Stromal cell of bone marrow (primary cell): Measurements from ENCODE around the gene ACVR1B.

Experiments used
- DNase-seq: peaks from one replicate; pipeline ENCODE4 v3.0.0-alpha.2; 2012; ENCODE audit warnings: low read depth

The ACVR1B gene

GRCh38 chr12:51951199-51951842, at the start of gene ACVR1B:
TSS of gene ACVR1B (plus strand) at chr12:51951699. CDS start at chr12:51951744, 45 bp downstream.
- DNase-seq: peak; percentile 69

DNA sequence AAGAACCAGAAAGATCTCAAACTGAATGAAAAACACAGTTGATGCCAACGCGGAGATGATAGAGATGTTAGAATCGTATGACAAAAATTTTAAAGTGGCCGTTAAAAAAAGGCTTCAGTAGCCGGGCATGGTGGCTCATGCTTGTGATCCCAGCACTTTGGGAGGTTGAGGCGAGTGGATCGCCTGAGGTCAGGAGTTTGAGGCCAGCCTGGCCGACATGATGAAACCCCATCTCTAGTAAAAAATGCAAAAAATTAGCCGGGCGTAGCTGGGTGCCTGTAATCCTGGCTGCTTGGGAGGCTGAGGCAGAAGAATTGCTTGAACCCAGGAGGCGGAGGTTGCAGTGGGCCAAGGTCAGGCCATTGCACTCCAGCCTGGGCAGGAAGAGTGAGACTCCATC, 49.6 kb upstream of the ACVR1B start:
- DNase-seq: no peak

GRCh38 chr12:51904951-51905470, 46.5 kb upstream of the ACVR1B start:
- DNase-seq: no peak

DNA sequence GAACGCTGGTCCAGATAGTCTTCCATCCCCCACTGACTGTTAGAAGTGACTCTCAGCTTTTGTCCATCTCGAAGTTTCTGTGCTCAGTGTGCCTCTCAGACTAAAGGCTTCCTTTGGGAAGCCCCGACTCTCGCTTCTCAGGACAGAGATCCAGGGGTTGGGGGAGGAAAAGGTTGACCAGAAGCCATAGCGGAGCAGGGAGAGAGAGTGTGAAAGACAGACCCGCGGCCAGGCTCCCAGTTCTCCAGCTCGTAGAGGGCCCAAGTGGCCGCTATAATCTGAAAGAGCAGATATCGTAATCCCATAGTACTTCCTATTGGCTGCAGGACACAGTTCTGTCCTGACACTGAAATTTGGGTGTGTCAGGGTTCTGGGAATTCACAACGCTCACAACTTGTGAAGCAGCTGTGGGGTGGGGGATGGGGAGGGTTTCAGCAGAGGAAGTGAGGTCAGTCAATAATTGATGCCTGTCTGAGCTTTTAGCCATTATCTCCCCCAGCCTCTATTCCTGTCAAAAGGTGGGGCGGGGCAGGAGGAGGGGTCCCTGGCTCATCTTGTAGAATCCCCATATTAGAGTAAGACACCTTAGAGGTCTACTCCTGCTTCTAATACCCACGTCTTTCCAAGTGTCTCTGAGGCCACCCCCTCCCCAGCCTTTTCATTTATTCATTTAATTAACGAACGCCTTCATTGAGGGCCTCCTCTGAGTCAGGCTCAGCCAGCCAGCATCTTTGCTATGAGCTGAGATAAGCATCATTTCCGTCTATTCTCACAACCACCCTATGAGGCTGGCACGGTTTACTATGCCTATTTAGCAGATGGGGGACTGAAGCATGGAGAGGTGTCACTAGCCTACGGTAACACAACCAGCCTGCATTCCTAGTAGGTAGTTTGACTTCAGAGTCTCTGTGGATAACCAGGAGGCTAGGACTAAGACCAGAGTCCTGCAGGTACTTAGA, 45.7 kb upstream of the ACVR1B start:
- DNase-seq: no peak

GRCh38 chr12:51906430-51907082, 44.9 kb upstream of the ACVR1B start:
- DNase-seq: no peak

- no peak for DNase-seq
Measured at GRCh38 chr12:51907083-51907855, 44.2 kb upstream of the ACVR1B start, which contains the start of gene ACVRL1. TSS of gene ACVRL1 (plus strand) at chr12:51907504. CDS start at chr12:51912475, 4,971 bp downstream.

- DNase-seq: no peak
Measured at GRCh38 chr12:51907856-51908425, 43.6 kb upstream of the ACVR1B start.

- no peak for DNase-seq
Measured at GRCh38 chr12:51908876-51909592, 42.5 kb upstream of the ACVR1B start.

- peak; percentile 28 for DNase-seq
Measured at GRCh38 chr12:51910168-51910567, 41.3 kb upstream of the ACVR1B start.

GRCh38 chr12:51910691-51911090, 40.8 kb upstream of the ACVR1B start:
- no peak for DNase-seq

GRCh38 chr12:51911307-51911706, 40.2 kb upstream of the ACVR1B start:
- no peak for DNase-seq

GRCh38 chr12:51911788-51912711, 39.4 kb upstream of the ACVR1B start:
- DNase-seq: no peak

- DNase-seq: no peak
Measured at GRCh38 chr12:51913071-51914033, 38.1 kb upstream of the ACVR1B start.

DNA sequence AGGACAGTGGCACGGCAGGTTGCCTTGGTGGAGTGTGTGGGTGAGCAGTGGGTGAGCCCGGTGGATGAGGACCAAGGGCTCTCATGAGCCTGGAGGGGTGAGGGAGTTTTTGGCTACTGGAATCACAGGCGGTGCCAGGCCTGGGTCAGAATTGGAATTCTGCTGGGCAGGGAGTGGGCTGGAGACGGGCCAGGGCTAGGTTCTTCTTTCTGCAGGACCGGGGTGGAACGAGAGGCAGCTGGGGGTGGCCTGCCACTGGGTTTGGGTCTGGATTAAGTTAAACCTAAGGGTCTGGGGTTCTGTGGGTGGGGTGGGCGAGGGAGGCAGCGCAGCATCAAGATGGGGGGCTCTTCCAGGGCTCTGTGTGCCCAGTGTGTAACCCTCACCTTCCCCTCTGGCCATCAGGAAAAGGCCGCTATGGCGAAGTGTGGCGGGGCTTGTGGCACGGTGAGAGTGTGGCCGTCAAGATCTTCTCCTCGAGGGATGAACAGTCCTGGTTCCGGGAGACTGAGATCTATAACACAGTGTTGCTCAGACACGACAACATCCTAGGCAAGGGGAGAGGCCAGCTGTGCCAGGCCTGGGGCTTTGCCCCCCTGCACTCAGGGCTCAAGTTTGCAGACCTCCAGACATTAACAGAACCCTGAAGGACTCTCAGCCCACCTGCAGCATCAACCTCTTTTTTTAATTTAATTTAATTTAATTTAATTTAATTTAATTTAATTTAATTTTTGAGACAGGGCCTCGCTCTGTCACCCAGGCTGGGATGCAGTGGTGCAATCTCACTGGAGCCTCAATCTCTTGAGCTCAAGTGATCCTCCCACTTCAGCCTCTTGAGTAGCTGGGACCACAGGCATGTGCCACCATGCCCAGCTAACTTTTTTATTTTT, 37.2 kb upstream of the ACVR1B start:
- DNase-seq: no peak

DNA sequence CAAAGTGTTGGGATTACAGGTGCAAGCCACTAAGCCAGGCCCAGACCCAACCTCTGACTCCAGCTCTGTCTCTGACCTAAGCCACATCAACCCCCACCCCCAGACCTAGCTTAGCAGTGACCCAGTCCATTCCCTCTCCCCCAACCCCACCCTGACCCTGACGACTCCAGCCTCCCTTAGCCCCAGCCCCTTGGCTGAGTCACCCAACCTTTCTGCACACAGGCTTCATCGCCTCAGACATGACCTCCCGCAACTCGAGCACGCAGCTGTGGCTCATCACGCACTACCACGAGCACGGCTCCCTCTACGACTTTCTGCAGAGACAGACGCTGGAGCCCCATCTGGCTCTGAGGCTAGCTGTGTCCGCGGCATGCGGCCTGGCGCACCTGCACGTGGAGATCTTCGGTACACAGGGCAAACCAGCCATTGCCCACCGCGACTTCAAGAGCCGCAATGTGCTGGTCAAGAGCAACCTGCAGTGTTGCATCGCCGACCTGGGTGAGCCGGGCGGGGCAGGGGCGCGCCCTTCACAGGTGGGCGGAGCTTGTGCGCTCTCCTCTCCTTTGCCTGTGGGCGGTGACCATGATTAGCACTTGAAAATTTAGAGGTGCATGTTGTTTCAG, 36.4 kb upstream of the ACVR1B start:
- DNase-seq: no peak

DNA sequence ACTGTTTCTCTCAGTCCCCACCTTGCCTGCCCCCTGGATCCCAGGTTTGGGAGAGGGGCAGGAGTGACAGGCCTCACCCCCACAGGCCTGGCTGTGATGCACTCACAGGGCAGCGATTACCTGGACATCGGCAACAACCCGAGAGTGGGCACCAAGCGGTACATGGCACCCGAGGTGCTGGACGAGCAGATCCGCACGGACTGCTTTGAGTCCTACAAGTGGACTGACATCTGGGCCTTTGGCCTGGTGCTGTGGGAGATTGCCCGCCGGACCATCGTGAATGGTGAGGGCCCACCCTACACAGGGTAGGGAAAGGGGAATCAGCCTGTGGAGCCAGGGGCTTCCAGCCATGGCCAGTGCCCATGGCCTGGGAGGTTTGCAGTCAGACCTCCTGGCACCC, 35.5 kb upstream of the ACVR1B start:
- DNase-seq: no peak
